Progenitor cell of endocrine pancreas (in vitro differentiated cells): ENCODE results near the gene DESI2. TPM values are rescaled to one million over a fixed set of nuclear protein-coding genes. Genes with fewer than 3 reads are reported as not detected.

Experiments used
- DNase-seq: peaks from one replicate; pipeline ENCODE4 v3.0.0; 2021; ENCODE audit warnings: low spot score; ENCODE audit not compliant: unreplicated experiment
- H3K27ac Mint-ChIP-seq: 2 replicates; pipeline ENCODE4 v1.8.0; 2021; ENCODE audit warnings: mild to moderate bottlenecking, moderate library complexity, mixed read lengths
- H3K27me3 Mint-ChIP-seq: 2 replicates; pipeline ENCODE4 v1.8.0; 2021; ENCODE audit warnings: mixed read lengths
- H3K36me3 Mint-ChIP-seq: 2 replicates; pipeline ENCODE4 v1.8.0; 2022; ENCODE audit warnings: mixed read lengths; ENCODE audit not compliant: insufficient read depth
- H3K4me1 Mint-ChIP-seq: 2 replicates; pipeline ENCODE4 v1.8.0; 2021; ENCODE audit warnings: low read depth, mixed read lengths
- H3K4me3 Mint-ChIP-seq: 2 replicates; pipeline ENCODE4 v1.8.0; 2021; ENCODE audit warnings: low read depth, mild to moderate bottlenecking, moderate library complexity, mixed read lengths
- H3K9me3 Mint-ChIP-seq: 2 replicates; pipeline ENCODE4 v1.8.0; 2021; ENCODE audit warnings: low read depth, mixed read lengths
- total RNA-seq: library from RNA; stranded (reverse); gene quantifications from 2 replicates; pipeline ENCODE4 v1.2.1, GENCODE V29; 2021
- TF ChIP-seq, protein P1 (sequence below): fragments of 200-600 bp; sonication (generic); IDR thresholded peaks from one replicate; pipeline ENCODE4 v1.5.0; 2021; ENCODE audit warnings: antibody characterized with exemption, mild to moderate bottlenecking; ENCODE audit not compliant: unreplicated experiment

The DESI2 gene
- total RNA-seq, 1 donor from 2014 or later, result 32.7 TPM

DNA sequence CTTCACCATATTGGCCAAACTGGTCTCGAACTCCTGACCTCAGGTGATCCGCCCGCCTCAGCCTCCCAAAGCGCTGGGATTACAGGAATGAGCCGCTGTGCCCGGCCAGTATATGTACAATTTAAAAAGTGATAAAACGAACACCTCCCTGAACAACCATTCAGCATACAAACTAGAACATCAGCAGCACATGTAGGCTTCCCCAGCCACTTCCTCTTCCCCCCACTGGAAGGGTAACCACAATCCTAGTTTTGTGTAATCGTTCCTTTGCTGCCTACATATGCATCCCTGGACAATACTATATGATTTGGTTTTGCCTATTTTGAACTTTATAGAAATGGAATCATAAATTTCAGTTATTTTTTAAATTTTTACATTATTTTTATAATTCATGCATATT lies 60.4 kb downstream of the DESI2 start:
- Mint-ChIP-seq H3K27me3 (no peaks in the 10 kb centered on the region), H3K36me3 (no peaks in the 10 kb centered on the region), H3K4me1 (peaks cover 2% of the 10 kb centered on the region), H3K27ac (no peak overlapping the region), H3K9me3 (no peaks in the 10 kb centered on the region), H3K4me3 (no peak overlapping the region)
- no peak for DNase-seq
- TF ChIP-seq, protein P1, sequence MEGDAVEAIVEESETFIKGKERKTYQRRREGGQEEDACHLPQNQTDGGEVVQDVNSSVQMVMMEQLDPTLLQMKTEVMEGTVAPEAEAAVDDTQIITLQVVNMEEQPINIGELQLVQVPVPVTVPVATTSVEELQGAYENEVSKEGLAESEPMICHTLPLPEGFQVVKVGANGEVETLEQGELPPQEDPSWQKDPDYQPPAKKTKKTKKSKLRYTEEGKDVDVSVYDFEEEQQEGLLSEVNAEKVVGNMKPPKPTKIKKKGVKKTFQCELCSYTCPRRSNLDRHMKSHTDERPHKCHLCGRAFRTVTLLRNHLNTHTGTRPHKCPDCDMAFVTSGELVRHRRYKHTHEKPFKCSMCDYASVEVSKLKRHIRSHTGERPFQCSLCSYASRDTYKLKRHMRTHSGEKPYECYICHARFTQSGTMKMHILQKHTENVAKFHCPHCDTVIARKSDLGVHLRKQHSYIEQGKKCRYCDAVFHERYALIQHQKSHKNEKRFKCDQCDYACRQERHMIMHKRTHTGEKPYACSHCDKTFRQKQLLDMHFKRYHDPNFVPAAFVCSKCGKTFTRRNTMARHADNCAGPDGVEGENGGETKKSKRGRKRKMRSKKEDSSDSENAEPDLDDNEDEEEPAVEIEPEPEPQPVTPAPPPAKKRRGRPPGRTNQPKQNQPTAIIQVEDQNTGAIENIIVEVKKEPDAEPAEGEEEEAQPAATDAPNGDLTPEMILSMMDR, result no peak

DNA sequence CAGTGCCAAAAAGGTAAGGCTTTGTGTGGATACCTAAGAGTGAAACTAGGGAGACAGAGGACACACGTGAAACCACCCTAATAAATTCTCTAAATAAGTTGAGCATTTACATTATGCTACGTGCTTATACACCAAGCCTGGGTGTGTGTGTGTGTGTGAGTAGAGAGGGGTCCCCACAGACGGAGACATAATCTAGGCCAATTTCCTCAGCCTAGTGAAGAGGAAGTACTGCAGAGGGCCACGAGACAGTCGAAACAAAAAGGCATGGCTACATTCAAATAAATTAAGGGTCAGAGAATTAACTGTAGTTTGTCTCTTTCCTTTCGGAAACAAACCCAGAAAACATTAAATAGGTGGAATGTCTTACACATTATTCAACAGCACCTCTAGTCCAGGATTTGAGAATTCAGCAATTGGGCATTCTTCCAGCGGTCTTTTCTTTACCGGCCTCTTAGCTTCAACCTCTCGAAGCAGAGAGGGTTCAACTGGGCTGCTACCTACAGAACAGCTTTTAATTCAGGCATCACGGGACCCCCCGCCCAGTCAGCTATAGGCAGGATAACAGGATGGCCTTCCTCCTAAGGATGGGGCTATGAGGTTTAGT lies 75.0 kb downstream of the DESI2 start:
- Mint-ChIP-seq H3K9me3 (no peaks in the 10 kb centered on the region), H3K36me3 (no peaks in the 10 kb centered on the region), H3K4me3 (no peak overlapping the region), H3K4me1 (peaks cover 4% of the 10 kb centered on the region), H3K27ac (no peak overlapping the region), H3K27me3 (peaks cover 29% of the 10 kb centered on the region)
- DNase-seq, result no peak
- TF ChIP-seq, protein P1, result no peak

DNA sequence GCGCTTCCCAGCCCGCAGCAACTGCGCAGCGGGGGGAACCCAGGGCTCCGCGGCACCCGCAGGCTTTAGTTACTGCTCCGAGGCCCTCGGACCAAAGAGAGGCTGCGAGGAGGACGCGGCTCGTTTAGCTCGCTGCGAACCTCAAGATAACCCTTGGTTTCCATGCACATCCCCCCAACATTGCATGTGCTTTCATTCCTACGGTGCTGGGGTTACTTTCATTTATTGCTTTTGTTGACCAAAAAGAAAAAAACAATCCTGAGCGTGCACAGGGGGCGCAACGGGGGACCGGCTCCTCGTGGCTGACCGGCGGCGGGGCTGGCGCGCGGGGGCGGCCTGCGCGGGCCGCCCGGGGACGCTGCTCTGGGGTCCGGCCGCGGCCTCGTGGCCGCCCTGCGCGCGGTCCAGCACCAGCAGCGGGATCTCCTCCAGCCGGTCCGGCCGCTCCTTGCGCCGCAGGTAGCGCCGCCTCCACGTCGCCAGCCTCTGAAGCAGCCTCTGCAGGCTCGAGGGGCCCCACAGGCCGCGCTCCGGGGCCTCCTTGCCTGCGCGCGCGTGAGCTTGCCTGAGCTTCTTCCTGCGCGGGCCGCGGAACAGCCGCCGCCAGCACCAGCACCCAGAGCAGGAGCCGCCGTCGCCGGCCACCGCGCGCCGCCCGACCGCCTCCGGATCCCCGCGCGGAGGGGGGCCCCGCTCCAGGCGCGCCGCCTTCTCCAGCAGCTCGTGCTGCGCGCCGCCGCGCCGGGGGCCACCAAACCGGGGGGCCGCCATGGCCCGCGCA lies 77.4 kb downstream of the DESI2 start:
- Mint-ChIP-seq H3K4me3 (peak overlapping the region; percentile 76), H3K36me3 (no peaks in the 10 kb centered on the region), H3K27me3 (peaks cover 29% of the 10 kb centered on the region), H3K4me1 (peaks cover 4% of the 10 kb centered on the region), H3K27ac (peak overlapping the region; percentile 24), H3K9me3 (peaks cover 3% of the 10 kb centered on the region)
- peak; percentile 30 for DNase-seq
- TF ChIP-seq, protein P1, result peak; percentile 28

DNA sequence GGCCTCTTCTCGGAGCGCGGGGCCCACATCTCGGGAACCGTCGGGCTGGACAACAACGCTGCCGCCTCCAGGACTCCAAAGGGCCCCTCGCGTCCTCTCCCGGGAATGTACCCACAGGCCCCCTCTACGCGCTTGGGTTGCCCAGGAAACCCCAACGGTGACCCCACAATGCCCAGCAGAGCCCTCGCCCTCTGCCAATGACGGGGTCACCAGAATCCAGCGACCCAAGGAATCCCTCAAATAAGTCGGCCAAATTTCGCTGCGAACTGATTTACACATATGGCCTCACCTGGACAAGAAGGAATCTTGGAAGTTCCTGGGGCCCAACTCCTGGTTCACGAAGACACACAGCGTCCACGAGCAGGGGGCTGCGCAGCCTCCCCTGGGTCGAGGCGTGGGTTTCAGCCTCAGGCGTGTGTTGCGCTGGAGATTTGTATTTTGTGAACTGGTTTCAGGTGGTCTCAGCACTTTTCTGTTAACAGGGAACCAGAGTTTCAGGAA lies 78.1 kb downstream of the DESI2 start:
- Mint-ChIP-seq H3K36me3 (no peaks in the 10 kb centered on the region), H3K4me1 (peaks cover 4% of the 10 kb centered on the region), H3K27me3 (peaks cover 29% of the 10 kb centered on the region), H3K27ac (peak overlapping the region; percentile 93), H3K9me3 (peaks cover 8% of the 10 kb centered on the region), H3K4me3 (peak overlapping the region; percentile 76)
- DNase-seq, result no peak
- TF ChIP-seq, protein P1, result no peak

DNA sequence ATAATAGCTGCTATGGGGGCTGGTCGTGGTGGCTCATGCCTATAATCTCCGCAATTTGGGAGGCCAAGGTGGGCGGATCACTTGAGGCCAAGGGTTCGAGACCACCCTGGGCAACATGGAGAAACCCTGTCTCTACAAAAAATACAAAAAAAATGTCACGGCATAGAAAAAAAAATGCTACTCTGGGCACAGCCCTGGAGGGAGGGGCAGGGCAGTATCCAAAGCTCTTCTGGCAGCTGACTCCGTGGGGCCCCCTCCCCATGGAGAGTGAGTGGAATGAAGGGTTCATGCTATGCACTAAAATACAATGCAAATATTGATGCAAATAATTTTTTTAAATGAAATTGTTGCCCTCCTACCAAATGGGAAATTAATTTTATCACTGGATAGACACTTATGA lies 78.7 kb downstream of the DESI2 start:
- Mint-ChIP-seq H3K4me1 (peaks cover 4% of the 10 kb centered on the region), H3K9me3 (peaks cover 8% of the 10 kb centered on the region), H3K36me3 (no peaks in the 10 kb centered on the region), H3K27ac (no peak overlapping the region), H3K4me3 (no peak overlapping the region), H3K27me3 (peaks cover 29% of the 10 kb centered on the region)
- TF ChIP-seq, protein P1, result no peak
- no peak for DNase-seq
